HEK293 (cell line): ENCODE data around the gene ACTA2.
A peak's percentile ranks its signal among the peaks of the same experiment; 100 is the strongest.

Experiments
- GLI4 ChIP-seq: fragments of 450-650 bp; formaldehyde crosslinking; IDR thresholded peaks from 2 replicates; pipeline ENCODE4 v1.5.1; 2016; ENCODE audit warnings: missing biosample characterization, missing genetic modification characterization
- HOXA7 ChIP-seq: sonication (generic); formaldehyde crosslinking; IDR thresholded peaks from 2 replicates; pipeline ENCODE4 v1.8.1; 2022; ENCODE audit warnings: missing genetic modification reagents, borderline replicate concordance
- KLF16 ChIP-seq: fragments of 450-650 bp; formaldehyde crosslinking; IDR thresholded peaks from 2 replicates; pipeline ENCODE4 v1.5.1; 2017; ENCODE audit warnings: missing biosample characterization, missing genetic modification characterization
- MEIS1 ChIP-seq: sonication (generic); formaldehyde crosslinking; IDR thresholded peaks from 2 replicates; pipeline ENCODE4 v1.8.1; 2022; ENCODE audit warnings: missing genetic modification reagents, mild to moderate bottlenecking, borderline replicate concordance
- SALL2 ChIP-seq: fragments of 450-650 bp; formaldehyde crosslinking; IDR thresholded peaks from 2 replicates; pipeline ENCODE4 v1.5.0; 2017; ENCODE audit warnings: missing biosample characterization, mild to moderate bottlenecking, missing genetic modification characterization, borderline replicate concordance
- ZBTB17 ChIP-seq: fragments of 450-650 bp; formaldehyde crosslinking; IDR thresholded peaks from 2 replicates; pipeline ENCODE4 v1.5.1; 2016; ENCODE audit warnings: missing biosample characterization, missing genetic modification characterization
- ZBTB8A ChIP-seq: fragments of 450-650 bp; formaldehyde crosslinking; IDR thresholded peaks from 2 replicates; pipeline ENCODE4 v1.5.1; 2016; ENCODE audit warnings: missing biosample characterization, missing genetic modification characterization
- ZEB2 ChIP-seq: fragments of 450-650 bp; formaldehyde crosslinking; IDR thresholded peaks from 2 replicates; pipeline ENCODE4 v1.5.1; 2016; ENCODE audit warnings: missing biosample characterization, missing genetic modification characterization
- ZNF19 ChIP-seq: fragments of 450-650 bp; formaldehyde crosslinking; IDR thresholded peaks from 2 replicates; pipeline ENCODE4; 2016; ENCODE audit warnings: missing biosample characterization, missing genetic modification characterization, low read depth
- ZNF341 ChIP-seq: fragments of 450-650 bp; formaldehyde crosslinking; IDR thresholded peaks from 2 replicates; pipeline ENCODE4; 2016; ENCODE audit warnings: low read depth, missing biosample characterization, missing genetic modification characterization
- ZNF350 ChIP-seq: fragments of 450-650 bp; formaldehyde crosslinking; IDR thresholded peaks from 2 replicates; pipeline ENCODE4 v1.5.0; 2017; ENCODE audit warnings: missing biosample characterization, mild to moderate bottlenecking, missing genetic modification characterization
- ZNF529 ChIP-seq: fragments of 450-650 bp; formaldehyde crosslinking; IDR thresholded peaks from 2 replicates; pipeline ENCODE4 v1.5.1; 2017; ENCODE audit warnings: missing genetic modification characterization, missing biosample characterization; ENCODE audit not compliant: insufficient replicate concordance
- ZNF549 ChIP-seq: fragments of 450-650 bp; IDR thresholded peaks from 2 replicates; pipeline ENCODE4 v1.5.1; 2018; ENCODE audit warnings: missing biosample characterization, missing genetic modification characterization, mild to moderate bottlenecking, inconsistent platforms, moderate library complexity
- ZNF600 ChIP-seq: fragments of 450-650 bp; formaldehyde crosslinking; IDR thresholded peaks from 2 replicates; pipeline ENCODE4 v1.5.1; 2016; ENCODE audit warnings: missing biosample characterization, missing genetic modification characterization
- ZNF654 ChIP-seq: fragments of 450-650 bp; formaldehyde crosslinking; IDR thresholded peaks from 2 replicates; pipeline ENCODE4 v1.5.1; 2016; ENCODE audit warnings: low read depth, missing biosample characterization, missing genetic modification characterization
- ZNF701 ChIP-seq: fragments of 450-650 bp; formaldehyde crosslinking; IDR thresholded peaks from 2 replicates; pipeline ENCODE4 v1.5.1; 2016; ENCODE audit warnings: missing biosample characterization, missing genetic modification characterization
- ZNF707 ChIP-seq: fragments of 450-650 bp; formaldehyde crosslinking; IDR thresholded peaks from 2 replicates; pipeline ENCODE4 v1.5.1; 2016; ENCODE audit warnings: missing biosample characterization, missing genetic modification characterization
- ZSCAN16 ChIP-seq: fragments of 450-650 bp; formaldehyde crosslinking; IDR thresholded peaks from 2 replicates; pipeline ENCODE4 v1.5.1; 2016; ENCODE audit warnings: missing biosample characterization, missing genetic modification characterization
- TF ChIP-seq, protein P1 (sequence below): fragments of 450-650 bp; formaldehyde crosslinking; conservative IDR thresholded peaks from 2 replicates; pipeline ENCODE4 v1.5.1; 2016; ENCODE audit warnings: low read depth, missing biosample characterization, missing genetic modification characterization
- TF ChIP-seq, protein P2 (sequence below): fragments of 450-650 bp; formaldehyde crosslinking; IDR thresholded peaks from 2 replicates; pipeline ENCODE4 v1.5.1; 2016; ENCODE audit warnings: missing biosample characterization, missing genetic modification characterization
- TF ChIP-seq, protein P3 (sequence below): fragments of 450-650 bp; formaldehyde crosslinking; IDR thresholded peaks from 2 replicates; pipeline ENCODE4 v1.5.1; 2016; ENCODE audit warnings: missing biosample characterization, missing genetic modification characterization
- TF ChIP-seq, protein P4 (sequence below): IDR thresholded peaks from 2 replicates; pipeline ENCODE4 v1.6.1; 2011; ENCODE audit warnings: mild to moderate bottlenecking, low read depth, low read length, borderline replicate concordance
- TF ChIP-seq, protein P5 (sequence below): fragments of 450-650 bp; formaldehyde crosslinking; IDR thresholded peaks from 2 replicates; pipeline ENCODE4 v1.5.1; 2016; ENCODE audit warnings: missing biosample characterization, missing genetic modification characterization
- TF ChIP-seq, protein P6 (sequence below): fragments of 450-650 bp; formaldehyde crosslinking; IDR thresholded peaks from 2 replicates; pipeline ENCODE4 v1.5.1; 2016; ENCODE audit warnings: missing biosample characterization, missing genetic modification characterization
- TF ChIP-seq, protein P7 (sequence below): fragments of 450-650 bp; formaldehyde crosslinking; IDR thresholded peaks from 2 replicates; pipeline ENCODE4 v1.5.1; 2016; ENCODE audit warnings: missing biosample characterization, missing genetic modification characterization

ACTA2 gene

DNA sequence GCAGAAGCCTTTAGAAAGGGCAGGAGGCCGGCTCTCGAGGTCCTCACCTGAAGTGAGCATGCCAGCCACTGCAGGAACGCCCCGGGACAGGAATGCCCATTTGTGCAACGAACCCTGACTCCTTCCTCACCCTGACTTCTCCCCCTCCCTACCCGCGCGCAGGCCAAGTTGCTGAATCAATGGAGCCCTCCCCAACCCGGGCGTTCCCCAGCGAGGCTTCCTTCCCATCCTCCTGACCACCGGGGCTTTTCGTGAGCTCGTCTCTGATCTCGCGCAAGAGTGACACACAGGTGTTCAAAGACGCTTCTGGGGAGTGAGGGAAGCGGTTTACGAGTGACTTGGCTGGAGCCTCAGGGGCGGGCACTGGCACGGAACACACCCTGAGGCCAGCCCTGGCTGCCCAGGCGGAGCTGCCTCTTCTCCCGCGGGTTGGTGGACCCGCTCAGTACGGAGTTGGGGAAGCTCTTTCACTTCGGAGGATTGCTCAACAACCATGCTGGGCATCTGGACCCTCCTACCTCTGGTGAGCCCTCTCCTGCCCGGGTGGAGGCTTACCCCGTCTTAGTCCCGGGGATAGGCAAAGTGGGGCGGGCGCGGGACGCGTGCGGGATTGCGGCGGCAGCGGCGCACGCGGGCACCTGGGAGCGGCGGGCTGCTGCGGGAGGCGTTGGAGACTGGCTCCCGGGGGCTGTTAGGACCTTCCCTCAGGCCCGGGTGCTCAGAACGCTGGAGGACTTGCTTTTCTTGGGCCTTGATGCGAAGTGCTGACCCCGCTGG lies 38.0 kb upstream of the ACTA2 start, which contains the start of gene FAS (continued):
- TF ChIP-seq, protein P1, sequence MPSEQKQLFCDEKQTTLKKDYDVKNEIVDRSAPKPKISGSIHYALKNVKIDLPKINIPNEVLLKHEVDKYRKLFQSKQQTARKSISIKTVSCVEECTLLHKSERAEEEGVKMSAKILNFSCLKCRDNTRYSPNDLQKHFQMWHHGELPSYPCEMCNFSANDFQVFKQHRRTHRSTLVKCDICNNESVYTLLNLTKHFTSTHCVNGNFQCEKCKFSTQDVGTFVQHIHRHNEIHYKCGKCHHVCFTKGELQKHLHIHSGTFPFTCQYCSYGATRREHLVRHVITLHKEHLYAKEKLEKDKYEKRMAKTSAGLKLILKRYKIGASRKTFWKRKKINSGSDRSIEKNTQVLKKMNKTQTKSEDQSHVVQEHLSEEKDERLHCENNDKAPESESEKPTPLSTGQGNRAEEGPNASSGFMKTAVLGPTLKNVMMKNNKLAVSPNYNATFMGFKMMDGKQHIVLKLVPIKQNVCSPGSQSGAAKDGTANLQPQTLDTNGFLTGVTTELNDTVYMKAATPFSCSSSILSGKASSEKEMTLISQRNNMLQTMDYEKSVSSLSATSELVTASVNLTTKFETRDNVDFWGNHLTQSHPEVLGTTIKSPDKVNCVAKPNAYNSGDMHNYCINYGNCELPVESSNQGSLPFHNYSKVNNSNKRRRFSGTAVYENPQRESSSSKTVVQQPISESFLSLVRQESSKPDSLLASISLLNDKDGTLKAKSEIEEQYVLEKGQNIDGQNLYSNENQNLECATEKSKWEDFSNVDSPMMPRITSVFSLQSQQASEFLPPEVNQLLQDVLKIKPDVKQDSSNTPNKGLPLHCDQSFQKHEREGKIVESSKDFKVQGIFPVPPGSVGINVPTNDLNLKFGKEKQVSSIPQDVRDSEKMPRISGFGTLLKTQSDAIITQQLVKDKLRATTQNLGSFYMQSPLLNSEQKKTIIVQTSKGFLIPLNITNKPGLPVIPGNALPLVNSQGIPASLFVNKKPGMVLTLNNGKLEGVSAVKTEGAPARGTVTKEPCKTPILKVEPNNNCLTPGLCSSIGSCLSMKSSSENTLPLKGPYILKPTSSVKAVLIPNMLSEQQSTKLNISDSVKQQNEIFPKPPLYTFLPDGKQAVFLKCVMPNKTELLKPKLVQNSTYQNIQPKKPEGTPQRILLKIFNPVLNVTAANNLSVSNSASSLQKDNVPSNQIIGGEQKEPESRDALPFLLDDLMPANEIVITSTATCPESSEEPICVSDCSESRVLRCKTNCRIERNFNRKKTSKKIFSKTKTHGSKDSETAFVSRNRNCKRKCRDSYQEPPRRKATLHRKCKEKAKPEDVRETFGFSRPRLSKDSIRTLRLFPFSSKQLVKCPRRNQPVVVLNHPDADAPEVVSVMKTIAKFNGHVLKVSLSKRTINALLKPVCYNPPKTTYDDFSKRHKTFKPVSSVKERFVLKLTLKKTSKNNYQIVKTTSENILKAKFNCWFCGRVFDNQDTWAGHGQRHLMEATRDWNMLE, result no peak
- TF ChIP-seq ZNF529 (tag by site-specific recombination), result no peak
- TF ChIP-seq ZBTB17 (tag by site-specific recombination), result peak; percentile 81
- TF ChIP-seq ZNF350 (tag by site-specific recombination), result no peak
- no peak for TF ChIP-seq ZNF707 (tag by site-specific recombination)
- TF ChIP-seq, protein P2, sequence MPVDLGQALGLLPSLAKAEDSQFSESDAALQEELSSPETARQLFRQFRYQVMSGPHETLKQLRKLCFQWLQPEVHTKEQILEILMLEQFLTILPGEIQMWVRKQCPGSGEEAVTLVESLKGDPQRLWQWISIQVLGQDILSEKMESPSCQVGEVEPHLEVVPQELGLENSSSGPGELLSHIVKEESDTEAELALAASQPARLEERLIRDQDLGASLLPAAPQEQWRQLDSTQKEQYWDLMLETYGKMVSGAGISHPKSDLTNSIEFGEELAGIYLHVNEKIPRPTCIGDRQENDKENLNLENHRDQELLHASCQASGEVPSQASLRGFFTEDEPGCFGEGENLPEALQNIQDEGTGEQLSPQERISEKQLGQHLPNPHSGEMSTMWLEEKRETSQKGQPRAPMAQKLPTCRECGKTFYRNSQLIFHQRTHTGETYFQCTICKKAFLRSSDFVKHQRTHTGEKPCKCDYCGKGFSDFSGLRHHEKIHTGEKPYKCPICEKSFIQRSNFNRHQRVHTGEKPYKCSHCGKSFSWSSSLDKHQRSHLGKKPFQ (tag by site-specific recombination), result no peak
- TF ChIP-seq, protein P3, sequence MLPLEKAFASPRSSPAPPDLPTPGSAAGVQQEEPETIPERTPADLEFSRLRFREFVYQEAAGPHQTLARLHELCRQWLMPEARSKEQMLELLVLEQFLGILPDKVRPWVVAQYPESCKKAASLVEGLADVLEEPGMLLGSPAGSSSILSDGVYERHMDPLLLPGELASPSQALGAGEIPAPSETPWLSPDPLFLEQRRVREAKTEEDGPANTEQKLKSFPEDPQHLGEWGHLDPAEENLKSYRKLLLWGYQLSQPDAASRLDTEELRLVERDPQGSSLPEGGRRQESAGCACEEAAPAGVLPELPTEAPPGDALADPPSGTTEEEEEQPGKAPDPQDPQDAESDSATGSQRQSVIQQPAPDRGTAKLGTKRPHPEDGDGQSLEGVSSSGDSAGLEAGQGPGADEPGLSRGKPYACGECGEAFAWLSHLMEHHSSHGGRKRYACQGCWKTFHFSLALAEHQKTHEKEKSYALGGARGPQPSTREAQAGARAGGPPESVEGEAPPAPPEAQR (tag by site-specific recombination), result no peak
- peak; percentile 77 for TF ChIP-seq ZNF600 (tag by site-specific recombination)
- 0 out of 2 replicates have a peak, but pooled peaks have one; percentile 21 for TF ChIP-seq GLI4 (tag by site-specific recombination)
- TF ChIP-seq KLF16, result no peak
- TF ChIP-seq, protein P4, sequence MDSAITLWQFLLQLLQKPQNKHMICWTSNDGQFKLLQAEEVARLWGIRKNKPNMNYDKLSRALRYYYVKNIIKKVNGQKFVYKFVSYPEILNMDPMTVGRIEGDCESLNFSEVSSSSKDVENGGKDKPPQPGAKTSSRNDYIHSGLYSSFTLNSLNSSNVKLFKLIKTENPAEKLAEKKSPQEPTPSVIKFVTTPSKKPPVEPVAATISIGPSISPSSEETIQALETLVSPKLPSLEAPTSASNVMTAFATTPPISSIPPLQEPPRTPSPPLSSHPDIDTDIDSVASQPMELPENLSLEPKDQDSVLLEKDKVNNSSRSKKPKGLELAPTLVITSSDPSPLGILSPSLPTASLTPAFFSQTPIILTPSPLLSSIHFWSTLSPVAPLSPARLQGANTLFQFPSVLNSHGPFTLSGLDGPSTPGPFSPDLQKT, result no peak
- no peak for TF ChIP-seq ZSCAN16 (tag by site-specific recombination)
- no peak for TF ChIP-seq ZNF701 (tag by site-specific recombination)
- TF ChIP-seq ZNF549 (tag by site-specific recombination), result no peak
- no peak for TF ChIP-seq MEIS1 (CRISPR knock-in tag)
- TF ChIP-seq, protein P5, sequence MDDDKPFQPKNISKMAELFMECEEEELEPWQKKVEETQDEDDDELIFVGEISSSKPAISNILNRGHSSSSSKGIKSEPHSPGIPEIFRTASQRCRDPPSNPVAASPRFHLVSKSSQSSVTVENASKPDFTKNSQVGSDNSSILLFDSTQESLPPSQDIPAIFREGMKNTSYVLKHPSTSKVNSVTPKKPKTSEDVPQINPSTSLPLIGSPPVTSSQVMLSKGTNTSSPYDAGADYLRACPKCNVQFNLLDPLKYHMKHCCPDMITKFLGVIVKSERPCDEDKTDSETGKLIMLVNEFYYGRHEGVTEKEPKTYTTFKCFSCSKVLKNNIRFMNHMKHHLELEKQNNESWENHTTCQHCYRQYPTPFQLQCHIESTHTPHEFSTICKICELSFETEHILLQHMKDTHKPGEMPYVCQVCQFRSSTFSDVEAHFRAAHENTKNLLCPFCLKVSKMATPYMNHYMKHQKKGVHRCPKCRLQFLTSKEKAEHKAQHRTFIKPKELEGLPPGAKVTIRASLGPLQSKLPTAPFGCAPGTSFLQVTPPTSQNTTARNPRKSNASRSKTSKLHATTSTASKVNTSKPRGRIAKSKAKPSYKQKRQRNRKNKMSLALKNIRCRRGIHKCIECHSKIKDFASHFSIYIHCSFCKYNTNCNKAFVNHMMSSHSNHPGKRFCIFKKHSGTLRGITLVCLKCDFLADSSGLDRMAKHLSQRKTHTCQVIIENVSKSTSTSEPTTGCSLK (tag by site-specific recombination), result no peak
- peak; percentile 44; the same call in 1 of the 2 replicates for TF ChIP-seq ZBTB8A (tag by site-specific recombination)
- TF ChIP-seq HOXA7 (CRISPR knock-in tag), result no peak
- TF ChIP-seq, protein P6, sequence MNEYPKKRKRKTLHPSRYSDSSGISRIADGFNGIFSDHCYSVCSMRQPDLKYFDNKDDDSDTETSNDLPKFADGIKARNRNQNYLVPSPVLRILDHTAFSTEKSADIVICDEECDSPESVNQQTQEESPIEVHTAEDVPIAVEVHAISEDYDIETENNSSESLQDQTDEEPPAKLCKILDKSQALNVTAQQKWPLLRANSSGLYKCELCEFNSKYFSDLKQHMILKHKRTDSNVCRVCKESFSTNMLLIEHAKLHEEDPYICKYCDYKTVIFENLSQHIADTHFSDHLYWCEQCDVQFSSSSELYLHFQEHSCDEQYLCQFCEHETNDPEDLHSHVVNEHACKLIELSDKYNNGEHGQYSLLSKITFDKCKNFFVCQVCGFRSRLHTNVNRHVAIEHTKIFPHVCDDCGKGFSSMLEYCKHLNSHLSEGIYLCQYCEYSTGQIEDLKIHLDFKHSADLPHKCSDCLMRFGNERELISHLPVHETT (tag by site-specific recombination), result no peak
- no peak for TF ChIP-seq ZNF654 (tag by site-specific recombination)
- no peak for TF ChIP-seq ZNF19 (tag by site-specific recombination)
- TF ChIP-seq, protein P7, sequence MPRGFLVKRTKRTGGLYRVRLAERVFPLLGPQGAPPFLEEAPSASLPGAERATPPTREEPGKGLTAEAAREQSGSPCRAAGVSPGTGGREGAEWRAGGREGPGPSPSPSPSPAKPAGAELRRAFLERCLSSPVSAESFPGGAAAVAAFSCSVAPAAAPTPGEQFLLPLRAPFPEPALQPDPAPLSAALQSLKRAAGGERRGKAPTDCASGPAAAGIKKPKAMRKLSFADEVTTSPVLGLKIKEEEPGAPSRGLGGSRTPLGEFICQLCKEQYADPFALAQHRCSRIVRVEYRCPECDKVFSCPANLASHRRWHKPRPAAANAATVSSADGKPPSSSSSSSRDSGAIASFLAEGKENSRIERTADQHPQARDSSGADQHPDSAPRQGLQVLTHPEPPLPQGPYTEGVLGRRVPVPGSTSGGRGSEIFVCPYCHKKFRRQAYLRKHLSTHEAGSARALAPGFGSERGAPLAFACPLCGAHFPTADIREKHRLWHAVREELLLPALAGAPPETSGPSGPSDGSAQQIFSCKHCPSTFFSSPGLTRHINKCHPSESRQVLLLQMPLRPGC (tag by site-specific recombination), result no peak
- TF ChIP-seq ZEB2 (tag by site-specific recombination), result peak; percentile 37
- no peak for TF ChIP-seq SALL2 (tag by site-specific recombination)
- peak; percentile 62 for TF ChIP-seq ZNF341 (tag by site-specific recombination)
